H9 (cell line): ENCODE data around the gene CCDC33. TPM values are rescaled to one million over a fixed set of nuclear protein-coding genes. Genes with fewer than 3 reads are reported as not detected.
A peak's percentile ranks its signal among the peaks of the same experiment; 100 is the strongest.

Source experiments
- DNase-seq: peaks from one replicate; pipeline ENCODE4 v3.0.0-alpha.2; 2017
- H2AFZ ChIP-seq: one replicate; pipeline ENCODE4 v1.6.1; 2013; ENCODE audit warnings: mild to moderate bottlenecking, low read length, control low read depth, moderate library complexity
- H2AK5ac ChIP-seq: 2 replicates; pipeline ENCODE4 v1.6.1; 2013; ENCODE audit warnings: low read length, control low read depth, mixed read lengths; ENCODE audit not compliant: insufficient read length
- H2BK120ac ChIP-seq: one replicate; pipeline ENCODE4 v1.6.1; 2013; ENCODE audit warnings: low read depth, mild to moderate bottlenecking, low read length, control low read depth, inconsistent platforms; ENCODE audit not compliant: poor library complexity, severe bottlenecking
- H2BK12ac ChIP-seq: 2 replicates; pipeline ENCODE4 v1.6.1; 2013; ENCODE audit warnings: low read length, control low read depth, mixed read lengths, low read depth; ENCODE audit not compliant: insufficient read length
- H2BK15ac ChIP-seq: 2 replicates; pipeline ENCODE4 v1.6.1; 2013; ENCODE audit warnings: low read depth, low read length, control low read depth
- H2BK20ac ChIP-seq: one replicate; pipeline ENCODE4 v1.6.1; 2013; ENCODE audit warnings: low read depth, mild to moderate bottlenecking, low read length, control low read depth, inconsistent platforms; ENCODE audit not compliant: poor library complexity, severe bottlenecking
- H2BK5ac ChIP-seq: 2 replicates; pipeline ENCODE4 v1.6.1; 2013; ENCODE audit warnings: low read length, control low read depth, mixed read lengths; ENCODE audit not compliant: insufficient read length
- H3K14ac ChIP-seq: 2 replicates; pipeline ENCODE4 v1.6.1; 2013; ENCODE audit warnings: low read length, control low read depth; ENCODE audit not compliant: insufficient read depth
- H3K18ac ChIP-seq: 2 replicates; pipeline ENCODE4 v1.6.1; 2013; ENCODE audit warnings: low read depth, mild to moderate bottlenecking, mixed read lengths, low read length, control low read depth; ENCODE audit not compliant: insufficient read length
- H3K23ac ChIP-seq: 2 replicates; pipeline ENCODE4 v1.6.1; 2013; ENCODE audit warnings: low read length, control low read depth, mixed read lengths, low read depth; ENCODE audit not compliant: insufficient read length
- H3K23me2 ChIP-seq: 2 replicates; pipeline ENCODE4 v1.6.1; 2013; ENCODE audit warnings: low read depth, mild to moderate bottlenecking, mixed read lengths, low read length, control low read depth; ENCODE audit not compliant: insufficient read length, poor library complexity, severe bottlenecking
- H3K27ac ChIP-seq: 2 replicates; pipeline ENCODE4 v1.5.1; 2013; ENCODE audit warnings: low read length, control low read depth, mixed read lengths, low read depth; ENCODE audit not compliant: insufficient read length
- H3K27me3 ChIP-seq: 2 replicates; pipeline ENCODE4 v1.6.1; 2013; ENCODE audit warnings: low read length, control low read depth, inconsistent platforms; ENCODE audit not compliant: insufficient read depth
- H3K4ac ChIP-seq: 2 replicates; pipeline ENCODE4 v1.6.1; 2013; ENCODE audit warnings: low read depth, mild to moderate bottlenecking, control low read depth, inconsistent platforms, low read length, moderate library complexity
- H3K4me1 ChIP-seq: 2 replicates; pipeline ENCODE4 v1.6.1; 2013; ENCODE audit warnings: low read length, control low read depth, inconsistent platforms; ENCODE audit not compliant: insufficient read depth
- H3K4me2 ChIP-seq: 2 replicates; pipeline ENCODE4 v1.6.1; 2013; ENCODE audit warnings: low read length, control low read depth, mixed read lengths; ENCODE audit not compliant: insufficient read length, insufficient read depth
- H3K56ac ChIP-seq: 2 replicates; pipeline ENCODE4 v1.6.1; 2013; ENCODE audit warnings: low read depth, mild to moderate bottlenecking, mixed read lengths, low read length, control low read depth; ENCODE audit not compliant: insufficient read length
- H3K79me1 ChIP-seq: 2 replicates; pipeline ENCODE4 v1.6.1; 2013; ENCODE audit warnings: low read depth, mild to moderate bottlenecking, moderate library complexity, low read length, control low read depth, inconsistent platforms; ENCODE audit not compliant: insufficient read depth, poor library complexity, severe bottlenecking
- H3K79me2 ChIP-seq: 2 replicates; pipeline ENCODE4 v1.6.1; 2013; ENCODE audit warnings: low read length, control low read depth, inconsistent platforms; ENCODE audit not compliant: insufficient read depth
- H3K9ac ChIP-seq: 2 replicates; pipeline ENCODE4 v1.6.1; 2013; ENCODE audit warnings: low read length, control low read depth, mixed read lengths; ENCODE audit not compliant: insufficient read length; ENCODE audit errors: extremely low read depth
- H3K9me3 ChIP-seq: one replicate; pipeline ENCODE4 v1.6.1; 2013; ENCODE audit warnings: low read depth, low read length, inconsistent platforms; ENCODE audit not compliant: control insufficient read depth
- H3T11ph ChIP-seq: one replicate; pipeline ENCODE4 v1.6.1; 2013; ENCODE audit warnings: mild to moderate bottlenecking, low read length, control low read depth, inconsistent platforms
- H4K20me1 ChIP-seq: one replicate; pipeline ENCODE4 v1.6.1; 2013; ENCODE audit not compliant: control insufficient read depth, insufficient read length, insufficient read depth
- H4K5ac ChIP-seq: 2 replicates; pipeline ENCODE4 v1.6.1; 2013; ENCODE audit warnings: low read depth, mild to moderate bottlenecking, mixed read lengths, low read length, control low read depth; ENCODE audit not compliant: insufficient read length
- H4K8ac ChIP-seq: replicated peaks from 2 replicates; pipeline ENCODE4 v1.6.1; 2013; ENCODE audit warnings: low read length, control low read depth, mixed read lengths, low read depth; ENCODE audit not compliant: insufficient read length
- H4K91ac ChIP-seq: 2 replicates; pipeline ENCODE4 v1.6.1; 2013; ENCODE audit warnings: low read depth, mild to moderate bottlenecking, moderate library complexity, mixed read lengths, low read length, control low read depth; ENCODE audit not compliant: insufficient read length
- H3K27ac Mint-ChIP-seq, 3 experiments: 2 replicates in 2 of 3; 3 replicates in 1 of 3; pipeline ENCODE4 v1.8.0; 2020 to 2021; ENCODE audit warnings: mixed read lengths in 3 of 3, mild to moderate bottlenecking in 1 of 3, moderate library complexity in 1 of 3
- H3K27me3 Mint-ChIP-seq: 2 replicates; pipeline ENCODE4 v1.8.0; 2021; ENCODE audit warnings: low read depth, mild to moderate bottlenecking, moderate library complexity, mixed read lengths
- H3K36me3 Mint-ChIP-seq, 3 experiments: 2 replicates in 2 of 3; 3 replicates in 1 of 3; pipeline ENCODE4 v1.8.0; 2020 to 2021; ENCODE audit warnings: low read depth in 3 of 3, mixed read lengths in 3 of 3; ENCODE audit not compliant: insufficient read depth in 1 of 3
- H3K4me1 Mint-ChIP-seq, 2 experiments: 2 replicates each; pipeline ENCODE4 v1.8.0; 2020; ENCODE audit warnings: mixed read lengths in 2 of 2
- H3K4me3 Mint-ChIP-seq, 2 experiments: 2 replicates in 1 of 2; 3 replicates in 1 of 2; pipeline ENCODE4 v1.8.0; 2020 to 2021; ENCODE audit warnings: mild to moderate bottlenecking in 2 of 2, mixed read lengths in 2 of 2, moderate library complexity in 1 of 2
- H3K9me3 Mint-ChIP-seq, 2 experiments: 2 replicates in 1 of 2; 3 replicates in 1 of 2; pipeline ENCODE4 v1.8.0; 2020; ENCODE audit warnings: mild to moderate bottlenecking in 2 of 2, mixed read lengths in 2 of 2, moderate library complexity in 1 of 2
- WGBS: extraction: QIAGEN DNeasy Blood & Tissue Kit; methylation state at CpG from one replicate; pipeline ENCODE4 v1.1.7; 2013; ENCODE audit warnings: missing lambda C conversion rate, low lambda C conversion rate, mixed read lengths; ENCODE audit not compliant: insufficient read length; ENCODE audit errors: extremely low coverage; 5-methylcytosine and 5-hydroxymethylcytosine counted together
- total RNA-seq: library from RNA; stranded (reverse); gene quantifications from 2 replicates; pipeline ENCODE4 v1.2.1, GENCODE V29; 2021
- TF ChIP-seq, protein P1 (sequence below): fragments of 200-600 bp; sonication (generic); conservative IDR thresholded peaks from 3 replicates; pipeline ENCODE4 v1.8.0; 2021; ENCODE audit warnings: antibody characterized with exemption, mild to moderate bottlenecking

CCDC33 gene
- total RNA-seq, 1 experiment from 2014 or later = 4.6 TPM

DNA sequence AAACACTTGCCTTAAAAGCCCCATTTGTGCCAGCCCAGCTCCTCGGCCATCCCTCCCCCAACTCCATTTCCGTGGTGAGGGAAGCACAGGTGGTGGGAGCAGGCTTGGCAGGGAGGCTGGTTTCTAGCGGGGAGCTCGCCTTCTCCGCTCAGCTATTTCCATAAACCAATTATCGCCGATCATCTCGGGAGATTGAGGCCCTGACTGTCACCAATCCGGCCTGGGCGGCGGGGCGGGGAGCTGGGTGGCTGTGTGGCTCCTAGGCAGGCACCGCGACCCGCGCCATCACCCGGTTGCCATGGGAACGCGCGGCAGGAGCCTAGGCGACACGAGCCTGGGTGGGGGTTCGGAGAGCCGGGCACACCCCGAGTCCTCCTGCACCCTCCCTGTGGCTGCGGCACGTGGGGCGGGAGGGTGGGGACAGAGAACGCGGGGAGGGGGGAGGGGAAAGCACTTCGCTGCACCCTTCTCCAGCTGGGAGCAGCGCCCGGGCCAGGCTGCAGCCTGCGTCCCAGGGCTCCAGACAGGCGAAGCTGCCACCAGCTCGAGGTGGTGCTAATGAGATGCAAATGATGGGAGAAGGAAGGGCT lies 9.3 kb downstream of the CCDC33 start:
- Histone ChIP-seq H4K20me1 (no peaks in the 10 kb centered on the region), H3K4me2 (peak overlapping the region; percentile 41)

More for the DNA sequence above, 9.3 kb downstream of the CCDC33 start:
- Histone ChIP-seq H3K23ac (no peak overlapping the region), H2BK120ac (no peak overlapping the region), H3K4me1 (no peaks in the 10 kb centered on the region), H4K8ac (no peak overlapping the region), H3K27me3 (no peaks in the 10 kb centered on the region; the same call in 1 of the 2 replicates), H3T11ph (no peak overlapping the region), H2BK5ac (no peak overlapping the region), H4K91ac (no peak overlapping the region), H3K4ac (no peak overlapping the region), H3K14ac (no peak overlapping the region), H4K5ac (no peak overlapping the region), H3K23me2 (peaks cover 3% of the 10 kb centered on the region), H2BK15ac (no peak overlapping the region), H2AFZ (no peak overlapping the region), H3K56ac (no peak overlapping the region), H3K79me2 (no peaks in the 10 kb centered on the region), H3K9ac (no peak overlapping the region), H2BK20ac (no peak overlapping the region), H2AK5ac (no peak overlapping the region), H3K9me3 (no peaks in the 10 kb centered on the region), H3K79me1 (no peaks in the 10 kb centered on the region), H3K27ac (no peak overlapping the region), H3K18ac (no peak overlapping the region), H2BK12ac (no peak overlapping the region)
- H3K27ac Mint-ChIP-seq = no peak overlapping the region; a peak in 1 of 7 replicates
- peak overlapping the region; percentile 51 to 73; a peak in 4 of 5 replicates for H3K4me3 Mint-ChIP-seq
- H3K36me3 Mint-ChIP-seq = no peaks in the 10 kb centered on the region; a peak in 1 of 7 replicates
- no CpG with 5 or more reads among the region's 36 CpGs for WGBS
- peaks cover 58% of the 10 kb centered on the region for H3K27me3 Mint-ChIP-seq
- peaks cover 27 to 46% of the 10 kb centered on the region in 2 experiments for H3K4me1 Mint-ChIP-seq
- DNase-seq = peak; percentile 67
- TF ChIP-seq, protein P1, sequence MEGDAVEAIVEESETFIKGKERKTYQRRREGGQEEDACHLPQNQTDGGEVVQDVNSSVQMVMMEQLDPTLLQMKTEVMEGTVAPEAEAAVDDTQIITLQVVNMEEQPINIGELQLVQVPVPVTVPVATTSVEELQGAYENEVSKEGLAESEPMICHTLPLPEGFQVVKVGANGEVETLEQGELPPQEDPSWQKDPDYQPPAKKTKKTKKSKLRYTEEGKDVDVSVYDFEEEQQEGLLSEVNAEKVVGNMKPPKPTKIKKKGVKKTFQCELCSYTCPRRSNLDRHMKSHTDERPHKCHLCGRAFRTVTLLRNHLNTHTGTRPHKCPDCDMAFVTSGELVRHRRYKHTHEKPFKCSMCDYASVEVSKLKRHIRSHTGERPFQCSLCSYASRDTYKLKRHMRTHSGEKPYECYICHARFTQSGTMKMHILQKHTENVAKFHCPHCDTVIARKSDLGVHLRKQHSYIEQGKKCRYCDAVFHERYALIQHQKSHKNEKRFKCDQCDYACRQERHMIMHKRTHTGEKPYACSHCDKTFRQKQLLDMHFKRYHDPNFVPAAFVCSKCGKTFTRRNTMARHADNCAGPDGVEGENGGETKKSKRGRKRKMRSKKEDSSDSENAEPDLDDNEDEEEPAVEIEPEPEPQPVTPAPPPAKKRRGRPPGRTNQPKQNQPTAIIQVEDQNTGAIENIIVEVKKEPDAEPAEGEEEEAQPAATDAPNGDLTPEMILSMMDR = no peak
- H3K9me3 Mint-ChIP-seq = no peaks in the 10 kb centered on the region
